ENCODE data around the gene ERC2. TPM values are rescaled to one million over a fixed set of nuclear protein-coding genes. Genes with fewer than 3 reads are reported as not detected.

Gene ERC2
- total and polyA plus RNA-seq, 2 of the 8 experiments (the other 6 are each of a cell fraction or from before 2014, with no cell fraction given): 16.4 to 22.8 TPM

- TF ChIP-seq KDM5A (IDR thresholded peaks at IDR 0.05; ENCODE audit: low read length) (no peak), SRF (IDR thresholded peaks at IDR 0.05; ENCODE audit: low read depth, low read length) (no peak), RFX5 (IDR thresholded peaks at IDR 0.05; ENCODE audit: borderline replicate concordance, low read depth, low read length) (no peak), USF2 (IDR thresholded peaks at IDR 0.05; ENCODE audit: low read length) (no peak), RAD21 (IDR thresholded peaks at IDR 0.05 in 1 of 2, conservative IDR thresholded peaks at IDR 0.05 in 1 of 2; ENCODE audit: low read depth in 2 of 2, low read length in 2 of 2) (peak in 1 of 2 experiments; percentile 31; a peak in 1 of 4 replicates), CHD2 (IDR thresholded peaks at IDR 0.05; ENCODE audit: low read length) (no peak)
Observed at GRCh38 chr3:55723653-55724406, 744.4 kb downstream of the ERC2 start (continued).

Data from H1 (cell line).